T-helper 1 cell treated with Interleukin-12 subunit alpha and Interleukin-12 subunit beta and Interleukin-4 antibody, amounts not matched to agents 30 ng/mL and 1 ng/mL, for 36 hours (primary cell): ENCODE measurements around the gene URAD. TPM values are rescaled to one million over a fixed set of nuclear protein-coding genes. Genes with fewer than 3 reads are reported as not detected.

Experiments
- intact Hi-C: fragments of 100-400 bp; cut with micrococcal nuclease; formaldehyde crosslinking; loops from one replicate; pipeline ENCODE4 v1.15.1; 2024
- total RNA-seq: library from RNA; stranded (reverse); gene quantifications from 2 replicates; pipeline ENCODE4 v1.2.3, GENCODE V29; 2022

The URAD gene
- total RNA-seq, 1 donor from 2014 or later: not detected

GRCh38 chr13:28000567-28000966 lies 12.1 kb upstream of the URAD start:
- intact Hi-C loops: no loop called here

GRCh38 chr13:27997904-27998522 lies 9.5 kb upstream of the URAD start:
- intact Hi-C loops: no loop called here

GRCh38 chr13:27991881-27992280 lies 3.4 kb upstream of the URAD start:
- intact Hi-C loops: no loop called here

GRCh38 chr13:27985600-27985999 lies 2.9 kb downstream of the URAD start:
- intact Hi-C loops: loop anchor here (10.0 kb wide), 1 partner anchor 451 kb away; no protein-coding TSS in a partner anchor

GRCh38 chr13:27982361-27982760 lies 6.1 kb downstream of the URAD start:
- intact Hi-C loops: loop anchor here (10.0 kb wide), 1 partner anchor 448 kb away; no protein-coding TSS in a partner anchor

- intact Hi-C loops: loop anchor here (10.0 kb wide), 1 partner anchor 446 kb away; no protein-coding TSS in a partner anchor
Observed at GRCh38 chr13:27981006-27981708, 7.3 kb downstream of the URAD start.

GRCh38 chr13:27980280-27980998 lies 8.1 kb downstream of the URAD start:
- intact Hi-C loops: loop anchor here (10.0 kb wide), 1 partner anchor 446 kb away; no protein-coding TSS in a partner anchor

- intact Hi-C loops: loop anchor here (10.0 kb wide), 1 partner anchor 445 kb away; no protein-coding TSS in a partner anchor
Observed at GRCh38 chr13:27979765-27980279, 8.7 kb downstream of the URAD start.

GRCh38 chr13:27979001-27979643 lies 9.4 kb downstream of the URAD start:
- intact Hi-C loops: no loop called here

- intact Hi-C loops: no loop called here
Observed at GRCh38 chr13:27978301-27978968, 10.1 kb downstream of the URAD start.

GRCh38 chr13:27977476-27978300 lies 10.8 kb downstream of the URAD start:
- intact Hi-C loops: no loop called here

- intact Hi-C loops: no loop called here
Observed at GRCh38 chr13:27976362-27977091, 12.0 kb downstream of the URAD start.

- intact Hi-C loops: loop anchor here (2.0 kb wide), 1 partner anchor 179 kb away; no protein-coding TSS in a partner anchor
Observed at GRCh38 chr13:27975564-27976361, 12.7 kb downstream of the URAD start.

- intact Hi-C loops: loop anchor here (2.0 kb wide), 1 partner anchor 177 kb away; no protein-coding TSS in a partner anchor
Observed at GRCh38 chr13:27973961-27974662, 14.4 kb downstream of the URAD start.

GRCh38 chr13:27973291-27973690 lies 15.2 kb downstream of the URAD start:
- intact Hi-C loops: no loop called here

- intact Hi-C loops: no loop called here
Observed at GRCh38 chr13:27972478-27972820, 16.0 kb downstream of the URAD start.

- intact Hi-C loops: no loop called here
Observed at GRCh38 chr13:27971776-27972477, 16.6 kb downstream of the URAD start.
